Gastroesophageal sphincter (tissue), 3 donors: ENCODE results near the gene SLC22A16.
"Not testable (repeated sequence)": the region's sequence is repeated elsewhere in the genome, so short reads cannot be mapped to it uniquely, and the experiment has no call there.

ENCODE experiments used
- POLR2A ChIP-seq, 2 donors: fragments of 450-650 bp; IDR thresholded peaks; one replicate each; pipeline ENCODE4 v1.6.1; 2017; ENCODE audit warnings: antibody characterized with exemption in 2 of 2, mild to moderate bottlenecking in 2 of 2, moderate library complexity in 1 of 2
- POLR2AphosphoS5 ChIP-seq: sonication (generic); formaldehyde crosslinking; IDR thresholded peaks from one replicate; pipeline ENCODE4 v1.6.1; 2017; ENCODE audit warnings: antibody characterized with exemption
- TF ChIP-seq, protein P1 (sequence below), 4 experiments: fragments of 200-600 bp in 2 of 4; fragments of 450-650 bp in 2 of 4; sonication (generic) in 1 of 4; IDR thresholded peaks; one replicate each; pipeline ENCODE4 v1.5.1; 2017 to 2019; ENCODE audit warnings: antibody characterized with exemption in 4 of 4, mild to moderate bottlenecking in 2 of 4, moderate library complexity in 2 of 4

DNA sequence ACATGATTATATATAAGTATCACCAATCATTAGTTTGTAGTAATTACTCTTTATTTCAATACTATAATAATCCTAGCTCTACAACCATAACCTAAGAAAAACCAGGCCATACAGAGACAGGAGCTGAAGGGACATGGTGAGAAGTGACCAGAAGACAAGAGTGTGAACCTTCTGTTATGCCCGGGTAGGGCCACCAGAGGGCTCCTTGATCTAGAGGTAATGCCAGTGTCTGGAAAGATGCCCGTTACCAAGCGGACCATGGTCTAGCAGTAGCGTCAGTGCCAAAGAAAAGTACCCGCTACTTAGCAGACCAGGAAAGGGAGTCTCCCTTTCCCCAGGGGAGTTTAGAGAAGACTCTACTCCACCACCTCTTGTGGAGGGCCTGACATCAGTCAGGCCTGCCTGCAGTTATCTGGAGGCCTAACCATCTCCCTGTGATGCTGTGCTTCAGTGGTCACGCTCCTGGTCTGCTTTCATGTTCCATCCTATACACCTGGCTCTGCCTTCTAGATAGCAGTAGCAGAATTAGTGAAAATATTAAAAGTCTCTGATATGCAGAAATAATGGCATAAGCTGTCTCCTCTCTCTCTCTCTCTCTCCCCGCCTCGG lies 18.7 kb downstream of the SLC22A16 start:
- TF ChIP-seq, protein P1, sequence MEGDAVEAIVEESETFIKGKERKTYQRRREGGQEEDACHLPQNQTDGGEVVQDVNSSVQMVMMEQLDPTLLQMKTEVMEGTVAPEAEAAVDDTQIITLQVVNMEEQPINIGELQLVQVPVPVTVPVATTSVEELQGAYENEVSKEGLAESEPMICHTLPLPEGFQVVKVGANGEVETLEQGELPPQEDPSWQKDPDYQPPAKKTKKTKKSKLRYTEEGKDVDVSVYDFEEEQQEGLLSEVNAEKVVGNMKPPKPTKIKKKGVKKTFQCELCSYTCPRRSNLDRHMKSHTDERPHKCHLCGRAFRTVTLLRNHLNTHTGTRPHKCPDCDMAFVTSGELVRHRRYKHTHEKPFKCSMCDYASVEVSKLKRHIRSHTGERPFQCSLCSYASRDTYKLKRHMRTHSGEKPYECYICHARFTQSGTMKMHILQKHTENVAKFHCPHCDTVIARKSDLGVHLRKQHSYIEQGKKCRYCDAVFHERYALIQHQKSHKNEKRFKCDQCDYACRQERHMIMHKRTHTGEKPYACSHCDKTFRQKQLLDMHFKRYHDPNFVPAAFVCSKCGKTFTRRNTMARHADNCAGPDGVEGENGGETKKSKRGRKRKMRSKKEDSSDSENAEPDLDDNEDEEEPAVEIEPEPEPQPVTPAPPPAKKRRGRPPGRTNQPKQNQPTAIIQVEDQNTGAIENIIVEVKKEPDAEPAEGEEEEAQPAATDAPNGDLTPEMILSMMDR (IDR thresholded peaks at IDR 0.05): not testable (repeated sequence)
- TF ChIP-seq POLR2AphosphoS5; POLR2A (IDR thresholded peaks at IDR 0.05): not testable (repeated sequence)
